H1 (cell line): ENCODE results near the gene SNRNP40. TPM values are rescaled to one million over a fixed set of nuclear protein-coding genes. Genes with fewer than 3 reads are reported as not detected.

Experiments used
- CTCF ChIA-PET: fragments of 300-600 bp; sonication (Branson Sonifier 250); formaldehyde crosslinking; loops from one replicate; lab custom pipeline; 2021; ENCODE audit not compliant: partially characterized antibody; lab: Charles Lee
- POLR2A ChIA-PET: fragments of 300-600 bp; sonication (Branson Sonifier 250); formaldehyde crosslinking; loops from one replicate; lab custom pipeline; 2021; ENCODE audit warnings: inconsistent platforms; ENCODE audit not compliant: partially characterized antibody; lab: Charles Lee
- DNase-seq, 2 experiments: peaks; one replicate each; pipeline versions ENCODE4 v3.0.0 to v3.0.0-alpha.2; 2010 to 2022; ENCODE audit warnings: low spot score in 2 of 2, low read depth in 1 of 2, mixed read lengths in 1 of 2
- FAIRE-seq: peaks from 2 replicates; lab custom pipeline; 2011; peaks lifted over from hg19 to GRCh38; lab: Jason Lieb, UNC
- H2AFZ ChIP-seq: 2 replicates; pipeline ENCODE4 v1.8.1; 2012; ENCODE audit warnings: low read length, inconsistent platforms
- H2AK5ac ChIP-seq: 2 replicates; pipeline ENCODE4 v1.6.1; 2013; ENCODE audit warnings: low read depth, low read length
- H2BK120ac ChIP-seq: replicated peaks from 2 replicates; pipeline ENCODE3; 2013; ENCODE audit warnings: low read depth, low read length, inconsistent platforms
- H2BK12ac ChIP-seq: 2 replicates; pipeline ENCODE4 v1.6.1; 2013; ENCODE audit warnings: low read depth, low read length
- H2BK15ac ChIP-seq: 2 replicates; pipeline ENCODE4 v1.6.1; 2013; ENCODE audit warnings: low read length
- H2BK20ac ChIP-seq: 2 replicates; pipeline ENCODE4 v1.6.1; 2013; ENCODE audit warnings: low read length
- H2BK5ac ChIP-seq: 2 replicates; pipeline ENCODE4 v1.6.1; 2013; ENCODE audit warnings: low read depth, low read length
- H3K14ac ChIP-seq: 2 replicates; pipeline ENCODE4 v1.6.1; 2013; ENCODE audit warnings: inconsistent platforms; ENCODE audit not compliant: insufficient read length
- H3K18ac ChIP-seq: 2 replicates; pipeline ENCODE4 v1.6.1; 2013; ENCODE audit warnings: low read length; ENCODE audit errors: extremely low read depth
- H3K23ac ChIP-seq: 2 replicates; pipeline ENCODE4 v1.6.1; 2013; ENCODE audit warnings: inconsistent platforms; ENCODE audit not compliant: insufficient read length
- H3K23me2 ChIP-seq: 2 replicates; pipeline ENCODE4 v1.6.1; 2013; ENCODE audit warnings: low read depth, low read length
- H3K27ac ChIP-seq: 2 replicates; pipeline ENCODE4 v1.6.1; 2011; ENCODE audit warnings: low read depth, low read length, inconsistent platforms
- H3K27me3 ChIP-seq, 4 experiments: replicated peaks in 1 of 4; 1 replicate in 1 of 4; 2 replicates in 3 of 4; pipeline versions ENCODE4 v1.6.1 to v1.8.1; 2011 to 2013; ENCODE audit warnings: low read length in 3 of 4, mild to moderate bottlenecking in 3 of 4, inconsistent platforms in 2 of 4, mixed read lengths in 2 of 4, moderate library complexity in 1 of 4; ENCODE audit not compliant: control insufficient read depth in 3 of 4, insufficient read depth in 3 of 4; ENCODE audit errors: extremely low read depth in 1 of 4
- H3K36me3 ChIP-seq, 4 experiments: 2 replicates each; pipeline versions ENCODE4 v1.6.1 to v1.8.1; 2011 to 2013; ENCODE audit warnings: mild to moderate bottlenecking in 4 of 4, low read length in 3 of 4, moderate library complexity in 2 of 4, control low read depth in 1 of 4, inconsistent platforms in 1 of 4; ENCODE audit not compliant: insufficient read depth in 4 of 4, control insufficient read depth in 2 of 4
- H3K4ac ChIP-seq: replicated peaks from 2 replicates; pipeline ENCODE3; 2013; ENCODE audit warnings: low read length, low read depth, mixed read lengths, inconsistent platforms; ENCODE audit not compliant: insufficient read length
- H3K4me1 ChIP-seq, 4 experiments: replicated peaks in 1 of 4; 1 replicate in 1 of 4; 2 replicates in 3 of 4; pipeline versions ENCODE4 v1.6.1 to v1.8.1; 2011 to 2013; ENCODE audit warnings: low read length in 3 of 4, inconsistent platforms in 2 of 4, mixed read lengths in 1 of 4; ENCODE audit not compliant: insufficient read depth in 4 of 4, control insufficient read depth in 3 of 4
- H3K4me2 ChIP-seq, 2 experiments: 2 replicates each; pipeline versions ENCODE4 v1.6.1 to v1.8.1; 2011 to 2013; ENCODE audit warnings: low read depth in 2 of 2, low read length in 2 of 2, control low read depth in 1 of 2, inconsistent platforms in 1 of 2, mild to moderate bottlenecking in 1 of 2; ENCODE audit not compliant: insufficient read depth in 1 of 2
- H3K4me3 ChIP-seq, 4 experiments: fragments of 200-600, 300-600 bp in 1 of 4; sonication (generic), shearing (Covaris generic), sonication (Bioruptor Twin) in 1 of 4; 2 replicates each; pipeline versions ENCODE4 v1.5.1 to v1.8.1; 2011 to 2016; ENCODE audit warnings: low read length in 4 of 4, low read depth in 3 of 4, control low read depth in 2 of 4, inconsistent platforms in 2 of 4, mild to moderate bottlenecking in 2 of 4, mixed read lengths in 1 of 4, moderate library complexity in 1 of 4; ENCODE audit not compliant: insufficient read depth in 2 of 4; ENCODE audit errors: extremely low read depth in 1 of 4
- H3K56ac ChIP-seq: replicated peaks from 2 replicates; pipeline ENCODE3; 2013; ENCODE audit warnings: low read depth, mild to moderate bottlenecking, mixed read lengths, low read length, inconsistent platforms; ENCODE audit not compliant: insufficient read length
- H3K79me1 ChIP-seq: 2 replicates; pipeline ENCODE4 v1.6.1; 2013; ENCODE audit warnings: low read depth, low read length, control low read depth
- H3K79me2 ChIP-seq, 2 experiments: 2 replicates each; pipeline versions ENCODE4 v1.6.1 to v1.8.1; 2012 to 2013; ENCODE audit warnings: low read length in 2 of 2, mild to moderate bottlenecking in 2 of 2, inconsistent platforms in 1 of 2; ENCODE audit not compliant: insufficient read depth in 2 of 2, control insufficient read depth in 1 of 2
- H3K9ac ChIP-seq, 4 experiments: replicated peaks in 1 of 4; 1 replicate in 1 of 4; 2 replicates in 3 of 4; pipeline versions ENCODE4 v1.6.1 to v1.8.1; 2011 to 2013; ENCODE audit warnings: low read depth in 3 of 4, low read length in 3 of 4, control low read depth in 2 of 4, mild to moderate bottlenecking in 2 of 4, moderate library complexity in 2 of 4, inconsistent platforms in 1 of 4; ENCODE audit errors: extremely low read depth in 1 of 4
- H3K9me3 ChIP-seq, 2 experiments: 2 replicates each; pipeline versions ENCODE4 v1.6.1 to v1.8.1; 2012 to 2013; ENCODE audit warnings: mild to moderate bottlenecking in 2 of 2, moderate library complexity in 2 of 2, control low read depth in 1 of 2, inconsistent platforms in 1 of 2, low read depth in 1 of 2, low read length in 1 of 2, mixed read lengths in 1 of 2; ENCODE audit not compliant: insufficient read depth in 2 of 2
- H4K20me1 ChIP-seq, 2 experiments: replicated peaks in 1 of 2; 2 replicates each; pipeline versions ENCODE3 to v1.8.1; 2011 to 2013; ENCODE audit warnings: inconsistent platforms in 2 of 2, low read length in 2 of 2, mild to moderate bottlenecking in 1 of 2; ENCODE audit not compliant: insufficient read depth in 2 of 2, control insufficient read depth in 1 of 2
- H4K5ac ChIP-seq: 2 replicates; pipeline ENCODE4 v1.6.1; 2013; ENCODE audit warnings: low read length, low read depth, mixed read lengths, inconsistent platforms; ENCODE audit not compliant: insufficient read length
- H4K8ac ChIP-seq: 2 replicates; pipeline ENCODE4 v1.8.0; 2013; ENCODE audit warnings: mild to moderate bottlenecking, moderate library complexity, low read length, inconsistent platforms; ENCODE audit not compliant: insufficient read depth; ENCODE audit errors: extremely low read depth
- H4K91ac ChIP-seq: replicated peaks from 2 replicates; pipeline ENCODE3; 2013; ENCODE audit warnings: low read length, mixed read lengths, inconsistent platforms; ENCODE audit not compliant: insufficient read length
- SRF ChIP-seq: IDR thresholded peaks from 2 replicates; pipeline ENCODE4 v1.6.1; 2011; ENCODE audit warnings: mild to moderate bottlenecking, low read depth, low read length, moderate library complexity
- WGBS, 2 experiments: shearing (Covaris generic) in 1 of 2; methylation state at CpG; one replicate each; pipeline versions ENCODE4 v1.1.6 to v1.1.7; 2013 to 2015; ENCODE audit warnings: low lambda C conversion rate in 2 of 2, mixed read lengths in 2 of 2, inconsistent platforms in 1 of 2, low coverage in 1 of 2, missing lambda C conversion rate in 1 of 2; ENCODE audit not compliant: insufficient replicate concordance in 2 of 2, insufficient coverage in 1 of 2, insufficient read length in 1 of 2; ENCODE audit errors: extremely low coverage in 1 of 2, missing lambda C conversion rate in 1 of 2; 5-methylcytosine and 5-hydroxymethylcytosine counted together
- polyA plus RNA-seq, 7 experiments: library from polyadenylated mRNA; depleted of rRNA in 3 of 7; stranded (reverse) in 5 of 7; unstranded in 2 of 7; fragments of >200 nt in 5 of 7; fragments of 200-250 nt in 2 of 7; gene quantifications; 1 replicate in 5 of 7; 2 replicates in 1 of 7; 4 replicates in 1 of 7; pipeline versions ENCODE4 v1.2.1 to v1.2.3, GENCODE V29; 2011 to 2013; ENCODE audit warnings: missing spikeins in 2 of 7, mixed read lengths in 2 of 7
- total RNA-seq: library from RNA; stranded (reverse); fragmentation: NEBNext Ultra II Directional; extraction: Animal tissue kit (Norgen Biotek cat#: 25700); gene quantifications from 2 replicates; pipeline ENCODE4 v1.2.1, GENCODE V29; 2021

Gene SNRNP40
- total and polyA plus RNA-seq, 2 of the 8 experiments (the other 6 are each of a cell fraction or from before 2014, with no cell fraction given): 97.4 to 113 TPM

GRCh38 chr1:31266547-31266946 is 30.0 kb downstream of the SNRNP40 start:
- Histone ChIP-seq H3K18ac (no peak overlapping the region), H2AFZ (no peak overlapping the region), H3K4ac (no peak overlapping the region), H3K4me2 (no peak overlapping the region), H2AK5ac (no peak overlapping the region), H4K5ac (no peak overlapping the region), H2BK12ac (no peak overlapping the region), H3K9me3 (no peaks in the 10 kb centered on the region), H2BK20ac (no peak overlapping the region), H3K4me1 (no peaks in the 10 kb centered on the region), H3K4me3 (no peak overlapping the region), H3K36me3 (peaks cover 27 to 93% (median 64%) of the 10 kb centered on the region in 4 experiments), H3K23me2 (no peaks in the 10 kb centered on the region), H4K20me1 (peaks cover 0 to 2% of the 10 kb centered on the region in 2 experiments), H4K8ac (no peak overlapping the region), H3K23ac (no peak overlapping the region), H3K9ac (no peak overlapping the region), H4K91ac (no peak overlapping the region), H3K79me2 (no peaks in the 10 kb centered on the region), H3K79me1 (no peaks in the 10 kb centered on the region; the same call in 1 of the 2 replicates), H2BK15ac (no peak overlapping the region), H2BK120ac (no peak overlapping the region), H3K56ac (no peak overlapping the region), H3K27me3 (no peaks in the 10 kb centered on the region), H2BK5ac (no peak overlapping the region), H3K27ac (no peak overlapping the region), H3K14ac (no peak overlapping the region)
- DNase-seq (no peak), FAIRE-seq (no peak)
- ChIA-PET POLR2A (interaction anchor here (0.8 to 3.4 kb wide), 3 partner anchors 30 to 85 kb away, joined by 3 to 9 read pairs (median 3); partner anchors contain the start of genes SNRNP40 and ZCCHC17), CTCF (interaction anchor here (0.6 to 9.4 kb wide), 3 partner anchors 16 to 83 kb away, joined by 3 to 113 read pairs (median 3); no protein-coding TSS in a partner anchor)
- TF ChIP-seq SRF: no peak
- 93% methylated on average over 2 of the region's 2 CpGs; no CpG with 5 or more reads in 1 of the 2 experiments for WGBS, 2 experiments
